Heart left ventricle (tissue), 13 donors: ENCODE measurements around the gene SEZ6L.

Experiments used
- POLR2A ChIP-seq, 2 donors: fragments of 450-650 bp; IDR thresholded peaks; one replicate each; pipeline ENCODE4 v1.6.1; 2017; ENCODE audit warnings: antibody characterized with exemption in 2 of 2, mild to moderate bottlenecking in 2 of 2, moderate library complexity in 2 of 2
- TF ChIP-seq, protein P1 (sequence below), 12 donors: fragments of 200-600 bp; sonication (generic) in 4 of 12; IDR thresholded peaks; one replicate each; pipeline versions ENCODE4 v1.5.0 to v1.8.0; 2018 to 2022; ENCODE audit warnings: antibody characterized with exemption in 12 of 12, mild to moderate bottlenecking in 5 of 12
- donor health status: ischemic (EF 13 %, LVEDD 7.1; RV severe dilation, severe dysfunction).
- donor health status: DM: no; HTN: yes; CAD: no.
- donor health status: DM: no; HTN: no; CAD: no.
- donor health status: ischemic (EF 25% LVEDD 6.9; RV normal size, moderate dysfunction).
- donor health status: ischemic (EF 25% LVEDD 5.7; RV mildly dilated, moderate dysfunction).
- donor health status: ischemic (EF 35%, LVEDD 5.7; RV mildly dilated, moderate dysfunction).
- donor health status: nonischemic (EF 11% LVEDD 7.7; RV severe dilation, severe dysfunction).
- donor health status: DM: yes; HTN: yes; CAD: no.
- donor health status: PGD.
- donor health status: ischemic (EF 29% LVEDD 5.4; RV normal size, mild dysfunction).
- donor health status: nonischemic (EF 23%, LVEDD 6.1; RV moderate dilation, normal function).

- TF ChIP-seq, protein P1, sequence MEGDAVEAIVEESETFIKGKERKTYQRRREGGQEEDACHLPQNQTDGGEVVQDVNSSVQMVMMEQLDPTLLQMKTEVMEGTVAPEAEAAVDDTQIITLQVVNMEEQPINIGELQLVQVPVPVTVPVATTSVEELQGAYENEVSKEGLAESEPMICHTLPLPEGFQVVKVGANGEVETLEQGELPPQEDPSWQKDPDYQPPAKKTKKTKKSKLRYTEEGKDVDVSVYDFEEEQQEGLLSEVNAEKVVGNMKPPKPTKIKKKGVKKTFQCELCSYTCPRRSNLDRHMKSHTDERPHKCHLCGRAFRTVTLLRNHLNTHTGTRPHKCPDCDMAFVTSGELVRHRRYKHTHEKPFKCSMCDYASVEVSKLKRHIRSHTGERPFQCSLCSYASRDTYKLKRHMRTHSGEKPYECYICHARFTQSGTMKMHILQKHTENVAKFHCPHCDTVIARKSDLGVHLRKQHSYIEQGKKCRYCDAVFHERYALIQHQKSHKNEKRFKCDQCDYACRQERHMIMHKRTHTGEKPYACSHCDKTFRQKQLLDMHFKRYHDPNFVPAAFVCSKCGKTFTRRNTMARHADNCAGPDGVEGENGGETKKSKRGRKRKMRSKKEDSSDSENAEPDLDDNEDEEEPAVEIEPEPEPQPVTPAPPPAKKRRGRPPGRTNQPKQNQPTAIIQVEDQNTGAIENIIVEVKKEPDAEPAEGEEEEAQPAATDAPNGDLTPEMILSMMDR (IDR thresholded peaks at IDR 0.05): no peak
- TF ChIP-seq POLR2A (IDR thresholded peaks at IDR 0.05): no peak
Measured at GRCh38 chr22:26320447-26320846, 151.2 kb downstream of the SEZ6L start.
